Activated CD8-positive, alpha-beta T cell treated with anti-CD3 and anti-CD28 coated beads, Interleukin-2, amount 10 ng/mL, durations not matched to agents 7 days and 5 days (primary cell): ENCODE data around the gene FOXE3. TPM values are rescaled to one million over a fixed set of nuclear protein-coding genes. Genes with fewer than 3 reads are reported as not detected.

ENCODE experiments used
- ATAC-seq: fragments of 150-1000 bp; cut with Tn5 transposase; one replicate; pipeline ENCODE4 v1.10.0; 2021; ENCODE audit warnings: moderate library complexity
- CTCF ChIA-PET: fragments of 350-600 bp; sonication (Branson Sonifier 250); formaldehyde crosslinking; loops from one replicate; lab custom pipeline; 2021; ENCODE audit warnings: antibody characterized with exemption; lab: Charles Lee
- POLR2A ChIA-PET: fragments of 350-600 bp; sonication (Branson Sonifier 250); formaldehyde crosslinking; loops from one replicate; lab custom pipeline; 2021; ENCODE audit warnings: antibody characterized with exemption; lab: Charles Lee
- DNase-seq: peaks from one replicate; pipeline ENCODE4 v3.0.0-alpha.2; 2020
- H3K27ac Mint-ChIP-seq: one replicate; pipeline ENCODE4 v1.8.0; 2021; ENCODE audit warnings: mild to moderate bottlenecking, mixed read lengths
- H3K27me3 Mint-ChIP-seq: one replicate; pipeline ENCODE4 v1.8.0; 2021; ENCODE audit warnings: low read depth, mixed read lengths
- H3K36me3 Mint-ChIP-seq: one replicate; pipeline ENCODE4 v1.8.0; 2021; ENCODE audit warnings: low read depth, mixed read lengths
- H3K4me1 Mint-ChIP-seq: one replicate; pipeline ENCODE4 v1.8.0; 2021; ENCODE audit warnings: low read depth, mixed read lengths
- H3K4me3 Mint-ChIP-seq: one replicate; pipeline ENCODE4 v1.8.0; 2021; ENCODE audit warnings: mild to moderate bottlenecking, mixed read lengths
- H3K9me3 Mint-ChIP-seq: one replicate; pipeline ENCODE4 v1.8.0; 2022; ENCODE audit warnings: mixed read lengths; ENCODE audit not compliant: insufficient read depth
- total RNA-seq, 2 experiments: library from RNA; stranded (reverse); gene quantifications; one replicate each; pipeline ENCODE4 v1.2.3, GENCODE V29; 2021

The FOXE3 gene
- total RNA-seq, 2 experiments from 2014 or later = not detected

- Mint-ChIP-seq H3K9me3 (no peaks in the 10 kb centered on the region), H3K4me1 (no peaks in the 10 kb centered on the region), H3K27me3 (peaks cover 16% of the 10 kb centered on the region), H3K27ac (no peak overlapping the region), H3K4me3 (no peak overlapping the region), H3K36me3 (no peaks in the 10 kb centered on the region)
- ChIA-PET CTCF (interaction anchor here (0.8 to 1.3 kb wide), 4 partner anchors 13 to 330 kb away, joined by 3 to 11 read pairs (median 4); partner anchors contain the start of gene FOXD2), POLR2A (no interaction called here)
- ATAC-seq (no peak), DNase-seq (no peak)
Measured at GRCh38 chr1:47423872-47424271, 7.8 kb downstream of the FOXE3 start.

- H3K4me1 Mint-ChIP-seq = no peaks in the 10 kb centered on the region
- no peak overlapping the region for H3K4me3 Mint-ChIP-seq
- DNase-seq = no peak
- no peak overlapping the region for H3K27ac Mint-ChIP-seq
- CTCF ChIA-PET = interaction anchor here (1.1 to 1.3 kb wide), 4 partner anchors 12 to 302 kb away, joined by 3 to 11 read pairs (median 4); partner anchors contain the start of gene FOXD2
- POLR2A ChIA-PET = no interaction called here
- H3K36me3 Mint-ChIP-seq = no peaks in the 10 kb centered on the region
- H3K27me3 Mint-ChIP-seq = peaks cover 11% of the 10 kb centered on the region
- H3K9me3 Mint-ChIP-seq = no peaks in the 10 kb centered on the region
- no peak for ATAC-seq
Measured at GRCh38 chr1:47424336-47424982, 8.4 kb downstream of the FOXE3 start.

DNA sequence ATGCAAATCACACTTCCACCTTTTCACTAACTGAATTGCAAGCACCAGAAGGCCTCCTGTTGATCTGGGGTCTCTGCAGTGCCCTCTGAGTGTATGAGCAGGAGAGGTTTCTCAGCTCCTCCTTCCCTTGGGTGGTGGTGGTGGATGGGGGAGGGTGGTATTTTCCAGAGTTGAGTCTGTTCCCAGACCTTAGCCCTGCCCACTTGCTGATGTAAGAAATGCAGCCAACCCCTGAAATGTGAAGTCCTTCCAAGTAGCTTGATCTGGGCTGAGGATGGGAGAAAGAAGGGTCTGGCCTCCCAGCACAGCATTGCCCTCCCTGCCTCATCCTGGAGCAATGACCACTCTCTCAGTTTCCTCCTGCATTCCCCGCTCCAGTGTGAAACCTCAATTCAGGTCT, 15.4 kb downstream of the FOXE3 start:
- ChIA-PET POLR2A (no interaction called here), CTCF (interaction anchor here (0.9 to 2.7 kb wide), 10 partner anchors 11 to 295 kb away, joined by 3 to 18 read pairs (median 4); partner anchors contain the start of gene CMPK1)
- Mint-ChIP-seq H3K27ac (no peak overlapping the region), H3K9me3 (no peaks in the 10 kb centered on the region), H3K4me1 (peaks cover 48% of the 10 kb centered on the region), H3K36me3 (peaks cover 37% of the 10 kb centered on the region), H3K27me3 (peaks cover 23% of the 10 kb centered on the region), H3K4me3 (no peak overlapping the region)
- no peak for DNase-seq
- ATAC-seq = no peak

- no peak overlapping the region for H3K27ac Mint-ChIP-seq
- ChIA-PET POLR2A (no interaction called here), CTCF (interaction anchor here (0.6 to 2.7 kb wide), 12 partner anchors 10 to 295 kb away, joined by 3 to 18 read pairs (median 4); partner anchors contain the start of gene CMPK1)
- DNase-seq (peak; percentile 68), ATAC-seq (peak; percentile 6)
- H3K4me1 Mint-ChIP-seq = peaks cover 49% of the 10 kb centered on the region
- H3K36me3 Mint-ChIP-seq = peaks cover 39% of the 10 kb centered on the region
- H3K4me3 Mint-ChIP-seq = peak overlapping the region; percentile 4
- H3K27me3 Mint-ChIP-seq = peaks cover 23% of the 10 kb centered on the region
- no peaks in the 10 kb centered on the region for H3K9me3 Mint-ChIP-seq
Measured at GRCh38 chr1:47432071-47433036, 16.3 kb downstream of the FOXE3 start.

GRCh38 chr1:47433037-47433421, 16.9 kb downstream of the FOXE3 start:
- ChIA-PET POLR2A (no interaction called here), CTCF (interaction anchor here (0.6 to 2.7 kb wide), 7 partner anchors 15 to 294 kb away, joined by 3 to 18 read pairs (median 5); no protein-coding TSS in a partner anchor)
- Mint-ChIP-seq H3K27me3 (peaks cover 23% of the 10 kb centered on the region), H3K27ac (no peak overlapping the region), H3K9me3 (no peaks in the 10 kb centered on the region), H3K4me1 (peaks cover 49% of the 10 kb centered on the region), H3K4me3 (no peak overlapping the region), H3K36me3 (peaks cover 39% of the 10 kb centered on the region)
- DNase-seq = no peak
- ATAC-seq = no peak

DNA sequence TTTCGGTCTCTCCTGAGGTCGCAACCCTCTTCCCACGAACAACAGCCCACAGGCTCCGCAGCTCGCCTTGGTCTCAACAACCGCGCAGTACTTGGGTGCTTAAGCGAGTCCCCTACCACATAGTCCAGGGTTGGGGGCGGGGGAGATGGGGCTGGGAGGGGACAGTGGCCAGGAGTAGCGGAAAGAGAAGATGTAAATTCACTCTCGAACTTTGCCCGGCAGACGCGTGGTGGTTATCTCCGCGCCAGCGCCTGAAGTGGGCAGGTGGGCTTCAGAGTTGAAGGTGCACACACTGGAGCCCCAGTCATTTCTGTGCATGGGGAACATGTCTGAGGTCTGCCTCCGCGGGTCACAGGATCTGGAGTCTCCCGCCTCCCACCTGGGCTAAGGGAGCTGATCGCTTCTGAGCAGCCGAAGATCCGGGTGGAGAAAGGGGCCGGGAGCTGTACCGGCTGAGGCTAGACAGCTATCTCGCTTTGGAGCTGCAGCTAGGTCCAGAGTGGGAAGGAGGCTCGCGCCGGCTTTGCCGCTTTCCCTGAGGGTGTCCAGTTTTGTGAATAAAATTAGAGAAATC, 17.5 kb downstream of the FOXE3 start:
- Mint-ChIP-seq H3K9me3 (no peaks in the 10 kb centered on the region), H3K4me1 (peaks cover 51% of the 10 kb centered on the region), H3K36me3 (peaks cover 39% of the 10 kb centered on the region), H3K4me3 (no peak overlapping the region), H3K27ac (no peak overlapping the region), H3K27me3 (peaks cover 24% of the 10 kb centered on the region)
- DNase-seq = no peak
- CTCF ChIA-PET = interaction anchor here (3.3 to 6.1 kb wide), 3 partner anchors 15 to 292 kb away, joined by 28 to 71 read pairs (median 46); no protein-coding TSS in a partner anchor
- POLR2A ChIA-PET = no interaction called here
- ATAC-seq = no peak

DNA sequence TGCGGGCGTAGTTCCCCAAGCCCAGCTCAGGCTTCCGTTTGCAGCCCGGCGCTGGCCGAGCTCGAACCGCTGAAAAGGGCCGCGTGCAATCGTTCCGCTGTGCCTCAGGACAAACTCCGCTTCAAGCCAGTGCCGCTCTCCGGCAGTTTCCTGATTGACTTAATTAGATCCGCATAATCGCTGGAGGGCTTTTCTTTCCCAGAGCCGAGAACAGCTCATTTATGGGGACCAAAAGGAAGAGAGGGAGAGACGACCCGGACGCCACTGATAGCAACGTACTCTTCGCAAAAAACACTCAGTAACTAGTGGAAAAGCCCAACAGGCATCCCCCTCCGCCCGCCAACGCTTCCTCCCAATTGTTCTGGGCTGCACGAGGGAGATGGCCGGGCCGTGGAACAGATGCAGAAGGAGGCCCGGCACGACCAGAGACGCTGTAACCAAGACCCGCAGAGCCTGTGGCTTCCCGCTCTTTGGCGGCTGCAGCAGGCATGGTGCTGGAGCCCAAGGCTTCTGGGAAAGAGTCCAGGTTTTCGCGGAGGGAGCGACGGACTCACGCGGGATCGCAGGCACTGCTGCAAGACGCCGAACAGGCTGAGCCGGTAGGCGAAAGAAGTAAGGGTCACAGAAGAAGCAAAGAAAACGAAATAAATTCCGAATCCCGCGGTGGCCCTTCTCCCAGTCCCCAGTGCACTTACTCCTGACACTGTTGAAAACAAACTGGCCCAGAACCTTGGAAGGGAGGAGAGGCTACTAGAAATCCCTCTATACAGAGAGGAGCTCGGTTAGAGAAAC, 18.2 kb downstream of the FOXE3 start:
- POLR2A ChIA-PET = no interaction called here

DNA sequence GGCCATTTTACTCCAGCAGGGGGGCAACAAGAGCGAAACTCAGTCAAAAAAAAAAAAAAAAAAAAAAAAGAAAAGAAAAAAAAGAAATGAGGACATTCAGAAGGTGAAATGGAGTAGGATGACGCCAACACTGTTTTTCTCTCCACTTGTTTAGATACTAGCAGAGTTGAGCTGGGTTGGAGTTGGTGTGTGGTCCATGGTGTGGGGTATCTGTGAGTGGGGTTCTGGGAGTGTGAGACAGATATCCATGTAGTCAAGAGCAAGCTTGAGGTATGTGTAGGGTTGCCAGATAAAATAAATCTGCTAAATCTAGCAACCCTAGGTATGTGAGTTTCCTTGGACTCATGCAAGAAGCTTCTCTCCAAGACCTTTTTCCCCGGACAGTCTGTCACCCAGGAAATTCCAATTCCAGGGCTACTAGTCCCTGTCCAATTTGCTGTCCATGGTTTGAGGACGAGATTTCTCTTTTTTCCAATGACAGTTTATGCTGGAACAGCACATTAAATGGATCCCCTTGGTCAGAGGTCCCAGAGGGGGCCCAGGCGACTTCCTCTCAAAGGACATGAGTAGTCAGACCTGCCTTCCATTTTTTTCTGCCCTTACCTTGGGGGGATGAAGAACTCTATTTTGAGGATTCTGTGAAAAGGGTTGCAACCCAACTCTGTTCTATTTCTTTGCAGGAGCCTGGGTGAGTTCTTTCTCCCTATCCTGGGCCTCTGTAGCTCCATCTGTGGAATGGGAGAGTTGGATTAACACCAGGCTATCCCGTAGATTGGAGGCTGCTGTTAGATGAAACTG, 19.6 kb downstream of the FOXE3 start:
- H3K4me1 Mint-ChIP-seq = peaks cover 51% of the 10 kb centered on the region
- H3K36me3 Mint-ChIP-seq = peaks cover 39% of the 10 kb centered on the region
- ATAC-seq (no peak), DNase-seq (no peak)
- POLR2A ChIA-PET = no interaction called here
- no peak overlapping the region for H3K27ac Mint-ChIP-seq
- peaks cover 30% of the 10 kb centered on the region for H3K27me3 Mint-ChIP-seq
- H3K4me3 Mint-ChIP-seq = peak overlapping the region; percentile 93
- no peaks in the 10 kb centered on the region for H3K9me3 Mint-ChIP-seq
- CTCF ChIA-PET = interaction anchor here (0.6 to 6.1 kb wide), 25 partner anchors 8 to 319 kb away, joined by 3 to 71 read pairs (median 4); partner anchors contain the start of genes CMPK1 and STIL

More for the DNA sequence above, 18.2 kb downstream of the FOXE3 start:
- Mint-ChIP-seq H3K4me3 (no peak overlapping the region), H3K4me1 (peaks cover 51% of the 10 kb centered on the region), H3K27me3 (peaks cover 24% of the 10 kb centered on the region), H3K36me3 (peaks cover 39% of the 10 kb centered on the region), H3K27ac (no peak overlapping the region), H3K9me3 (no peaks in the 10 kb centered on the region)
- no peak for ATAC-seq
- no peak for DNase-seq
- CTCF ChIA-PET = interaction anchor here (1.1 to 6.1 kb wide), 4 partner anchors 14 to 292 kb away, joined by 3 to 71 read pairs (median 37); no protein-coding TSS in a partner anchor

DNA sequence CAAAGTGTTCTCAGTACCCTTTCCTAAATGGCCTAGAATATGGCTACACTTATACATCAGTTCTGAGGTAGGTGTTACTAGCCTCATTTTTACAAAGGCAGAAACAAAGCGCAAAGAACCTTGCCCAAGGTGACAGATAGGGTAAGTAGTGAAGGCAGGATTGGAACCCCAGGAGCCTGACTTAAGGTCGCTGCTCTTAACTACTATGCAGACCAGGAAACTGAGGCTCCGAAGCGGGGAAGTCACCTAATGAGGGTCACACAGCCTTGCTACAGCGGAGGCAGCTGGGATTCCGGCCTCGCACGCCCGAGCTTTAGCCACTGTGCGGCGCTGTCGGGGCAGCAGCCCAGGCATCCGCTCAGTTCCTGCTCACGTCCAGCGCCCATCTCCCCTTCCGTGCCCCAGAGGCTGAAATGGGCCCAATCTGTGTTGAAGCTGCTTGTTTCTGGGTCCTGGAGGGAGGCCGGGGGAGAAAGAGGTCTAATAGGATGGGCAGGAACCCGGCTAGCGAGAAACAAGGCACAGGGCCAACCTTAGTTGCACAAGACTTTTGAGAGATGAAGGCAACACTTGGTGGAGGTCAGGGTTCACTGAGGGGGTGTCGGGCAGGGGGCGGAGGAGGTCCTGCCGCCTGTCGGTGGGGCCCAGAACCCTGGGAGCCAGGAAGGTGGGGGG, 20.4 kb downstream of the FOXE3 start:
- ATAC-seq = peak; percentile 40
- CTCF ChIA-PET = interaction anchor here (0.6 to 6.1 kb wide), 26 partner anchors 9 to 318 kb away, joined by 3 to 71 read pairs (median 4); partner anchors contain the start of genes CMPK1 and STIL

More for the DNA sequence above, 20.4 kb downstream of the FOXE3 start:
- Mint-ChIP-seq H3K9me3 (no peaks in the 10 kb centered on the region), H3K27me3 (peaks cover 30% of the 10 kb centered on the region), H3K4me3 (peak overlapping the region; percentile 93), H3K4me1 (peaks cover 46% of the 10 kb centered on the region), H3K36me3 (peaks cover 37% of the 10 kb centered on the region), H3K27ac (peak overlapping the region; percentile 88)
- POLR2A ChIA-PET = no interaction called here
- peak; percentile 88 for DNase-seq
